DOHH2 (cell line): ENCODE results near the gene UMODL1.

ENCODE experiments used
- CTCF ChIP-seq: fragments of 200-600 bp; sonication (generic); IDR thresholded peaks from one replicate; pipeline ENCODE4 v1.5.1; 2014; ENCODE audit warnings: antibody characterized with exemption, mild to moderate bottlenecking, low read depth, low read length; ENCODE audit not compliant: poor library complexity, severe bottlenecking
- EZH2phosphoT487 ChIP-seq: fragments of 200-600 bp; sonication (generic); IDR thresholded peaks from 2 replicates; pipeline ENCODE4 v1.6.1; 2017; ENCODE audit warnings: borderline replicate concordance, mild to moderate bottlenecking, antibody characterized with exemption, low read length, moderate library complexity, mixed read lengths

GRCh38 chr21:42058631-42059111 lies 12.4 kb upstream of the UMODL1 start:
- TF ChIP-seq CTCF (no peak), EZH2phosphoT487 (no peak)
